ENCODE measurements around the gene TRIM74.
"Not testable (repeated sequence)": the region's sequence is repeated elsewhere in the genome, so short reads cannot be mapped to it uniquely, and the experiment has no call there.

GRCh38 chr7:73005356-73005692, 36.1 kb upstream of the TRIM74 start:
- TF ChIP-seq, protein P1, sequence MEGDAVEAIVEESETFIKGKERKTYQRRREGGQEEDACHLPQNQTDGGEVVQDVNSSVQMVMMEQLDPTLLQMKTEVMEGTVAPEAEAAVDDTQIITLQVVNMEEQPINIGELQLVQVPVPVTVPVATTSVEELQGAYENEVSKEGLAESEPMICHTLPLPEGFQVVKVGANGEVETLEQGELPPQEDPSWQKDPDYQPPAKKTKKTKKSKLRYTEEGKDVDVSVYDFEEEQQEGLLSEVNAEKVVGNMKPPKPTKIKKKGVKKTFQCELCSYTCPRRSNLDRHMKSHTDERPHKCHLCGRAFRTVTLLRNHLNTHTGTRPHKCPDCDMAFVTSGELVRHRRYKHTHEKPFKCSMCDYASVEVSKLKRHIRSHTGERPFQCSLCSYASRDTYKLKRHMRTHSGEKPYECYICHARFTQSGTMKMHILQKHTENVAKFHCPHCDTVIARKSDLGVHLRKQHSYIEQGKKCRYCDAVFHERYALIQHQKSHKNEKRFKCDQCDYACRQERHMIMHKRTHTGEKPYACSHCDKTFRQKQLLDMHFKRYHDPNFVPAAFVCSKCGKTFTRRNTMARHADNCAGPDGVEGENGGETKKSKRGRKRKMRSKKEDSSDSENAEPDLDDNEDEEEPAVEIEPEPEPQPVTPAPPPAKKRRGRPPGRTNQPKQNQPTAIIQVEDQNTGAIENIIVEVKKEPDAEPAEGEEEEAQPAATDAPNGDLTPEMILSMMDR (IDR thresholded peaks at IDR 0.05): not testable (repeated sequence)
- TF ChIP-seq POLR2A (IDR thresholded peaks at IDR 0.05): not testable (repeated sequence)
